Bronchial epithelial cell (primary cell): Measurements from ENCODE around the gene TMEM80. TPM values are rescaled to one million over a fixed set of nuclear protein-coding genes. Genes with fewer than 3 reads are reported as not detected.

Experiments
- DNase-seq: peaks from one replicate; pipeline ENCODE4 v3.0.0-alpha.2; 2010; ENCODE audit warnings: low read depth
- FAIRE-seq: peaks from 2 replicates; lab custom pipeline; 2011; peaks lifted over from hg19 to GRCh38; lab: Jason Lieb, UNC
- H3K27me3 ChIP-seq: 2 replicates; pipeline ENCODE4 v1.5.1; 2011; ENCODE audit warnings: low read length; ENCODE audit not compliant: control insufficient read depth, insufficient read depth
- H3K36me3 ChIP-seq: 2 replicates; pipeline ENCODE4 v1.5.1; 2011; ENCODE audit warnings: low read length; ENCODE audit not compliant: control insufficient read depth, insufficient read depth
- H3K4me3 ChIP-seq: 2 replicates; pipeline ENCODE4 v1.5.1; 2011; ENCODE audit warnings: mild to moderate bottlenecking, low read depth, low read length, control low read depth
- CTCF ChIP-seq: IDR thresholded peaks from 2 replicates; pipeline ENCODE4 v1.5.1; 2011; ENCODE audit warnings: mild to moderate bottlenecking, moderate library complexity, low read length, control low read depth, inconsistent platforms; ENCODE audit not compliant: insufficient read depth, severe bottlenecking
- total RNA-seq: library from RNA; depleted of rRNA; stranded (reverse); fragments of >200 nt; gene quantifications from 2 replicates; pipeline ENCODE4 v1.2.1, GENCODE V29; 2014

The TMEM80 gene
- total RNA-seq, 1 donor from 2014 or later: 9.0 TPM

DNA sequence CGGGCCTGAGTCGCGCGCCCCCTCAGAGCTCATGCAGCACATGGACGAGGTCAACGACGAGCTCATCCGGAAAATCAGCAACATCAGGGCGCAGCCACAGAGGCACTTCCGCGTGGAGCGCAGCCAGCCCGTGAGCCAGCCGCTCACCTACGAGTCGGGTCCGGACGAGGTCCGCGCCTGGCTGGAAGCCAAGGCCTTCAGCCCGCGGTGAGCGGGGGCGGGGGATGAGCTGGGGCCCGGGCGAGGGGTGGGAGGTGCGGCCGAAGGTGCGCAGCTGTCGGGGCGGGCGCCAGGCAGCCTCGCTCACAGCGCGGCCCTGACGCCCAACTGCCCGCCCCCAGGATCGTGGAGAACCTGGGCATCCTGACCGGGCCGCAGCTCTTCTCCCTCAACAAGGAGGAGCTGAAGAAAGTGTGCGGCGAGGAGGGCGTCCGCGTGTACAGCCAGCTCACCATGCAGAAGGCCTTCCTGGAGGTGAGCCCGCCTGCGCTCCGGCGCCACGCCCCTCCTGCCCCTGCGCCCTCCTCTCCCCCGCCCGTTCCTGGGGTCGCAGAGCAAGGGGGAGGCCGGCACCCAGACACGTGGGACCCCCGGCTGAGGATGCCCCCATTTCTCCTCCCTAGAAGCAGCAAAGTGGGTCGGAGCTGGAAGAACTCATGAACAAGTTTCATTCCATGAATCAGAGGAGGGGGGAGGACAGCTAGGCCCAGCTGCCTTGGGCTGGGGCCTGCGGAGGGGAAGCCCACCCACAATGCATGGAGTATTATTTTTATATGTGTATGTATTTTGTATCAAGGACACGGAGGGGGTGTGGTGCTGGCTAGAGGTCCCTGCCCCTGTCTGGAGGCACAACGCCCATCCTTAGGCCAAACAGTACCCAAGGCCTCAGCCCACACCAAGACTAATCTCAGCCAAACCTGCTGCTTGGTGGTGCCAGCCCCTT is 30.9 kb downstream of the TMEM80 start:
- DNase-seq: peak; percentile 80
- Histone ChIP-seq H3K27me3 (no peaks in the 10 kb centered on the region), H3K4me3 (peak overlapping the region; percentile 7), H3K36me3 (peaks cover 31% of the 10 kb centered on the region)
- FAIRE-seq: no peak
- no peak for TF ChIP-seq CTCF

- no peak for TF ChIP-seq CTCF
- Histone ChIP-seq H3K36me3 (peaks cover 26% of the 10 kb centered on the region), H3K27me3 (no peaks in the 10 kb centered on the region), H3K4me3 (no peak overlapping the region)
- FAIRE-seq (no peak), DNase-seq (no peak)
These were observed 31.7 kb downstream of the TMEM80 start for GRCh38 chr11:727281-727701.

GRCh38 chr11:727859-728748 is 32.5 kb downstream of the TMEM80 start:
- Histone ChIP-seq H3K4me3 (no peak overlapping the region), H3K27me3 (no peaks in the 10 kb centered on the region), H3K36me3 (peaks cover 21% of the 10 kb centered on the region)
- TF ChIP-seq CTCF: peak; percentile 100
- DNase-seq: peak; percentile 90
- FAIRE-seq: no peak

GRCh38 chr11:728901-729491 is 33.4 kb downstream of the TMEM80 start:
- H3K36me3 ChIP-seq: peaks cover 16% of the 10 kb centered on the region
- H3K4me3 ChIP-seq: no peak overlapping the region
- no peak for TF ChIP-seq CTCF
- DNase-seq (no peak), FAIRE-seq (no peak)
- no peaks in the 10 kb centered on the region for H3K27me3 ChIP-seq

- Histone ChIP-seq H3K36me3 (peaks cover 10% of the 10 kb centered on the region), H3K27me3 (no peaks in the 10 kb centered on the region), H3K4me3 (no peak overlapping the region)
- FAIRE-seq (no peak), DNase-seq (peak; percentile 37)
- TF ChIP-seq CTCF: no peak
These were observed 34.0 kb downstream of the TMEM80 start for GRCh38 chr11:729492-730074.
